CD4-positive, alpha-beta T cell (primary cell): ENCODE results near the gene LYPD6. TPM values are rescaled to one million over a fixed set of nuclear protein-coding genes. Genes with fewer than 3 reads are reported as not detected.
A peak's percentile ranks its signal among the peaks of the same experiment; 100 is the strongest.

Experiments
- ATAC-seq: fragments of 200-7000 bp; cut with Tn5 transposase; one replicate; pipeline ENCODE4 v1.10.0; 2022; ENCODE audit warnings: mild to moderate bottlenecking; ENCODE audit not compliant: poor library complexity
- CTCF ChIA-PET: fragments of 350-600 bp; sonication (Branson Sonifier 250); formaldehyde crosslinking; loops from one replicate; lab custom pipeline; 2021; ENCODE audit warnings: antibody characterized with exemption, inconsistent platforms; lab: Charles Lee
- POLR2A ChIA-PET: fragments of 350-600 bp; sonication (Branson Sonifier 250); formaldehyde crosslinking; loops from one replicate; lab custom pipeline; 2021; ENCODE audit warnings: antibody characterized with exemption, inconsistent platforms; lab: Charles Lee
- DNase-seq, 14 experiments: peaks; one replicate each; pipeline ENCODE4 v3.0.0-alpha.2; 2013 to 2020; ENCODE audit warnings: mixed read lengths in 2 of 14
- H3K27ac ChIP-seq, 2 donors: one replicate each; pipeline versions ENCODE4 v1.5.1 to v1.7.0; 2013; ENCODE audit warnings: low read length in 2 of 2, low read depth in 1 of 2, mild to moderate bottlenecking in 1 of 2
- H3K27me3 ChIP-seq, 2 experiments: 1 replicate in 1 of 2; 2 replicates in 1 of 2; pipeline versions ENCODE4 v1.6.1 to v1.7.0; 2013; ENCODE audit warnings: low read length in 2 of 2, control low read depth in 1 of 2, mild to moderate bottlenecking in 1 of 2, moderate library complexity in 1 of 2; ENCODE audit not compliant: insufficient read depth in 2 of 2, control insufficient read depth in 1 of 2
- H3K36me3 ChIP-seq: one replicate; pipeline ENCODE4 v1.6.1; 2013; ENCODE audit warnings: low read length, control low read depth; ENCODE audit not compliant: insufficient read depth
- H3K4me1 ChIP-seq: one replicate; pipeline ENCODE4 v1.6.1; 2013; ENCODE audit warnings: low read length, control low read depth; ENCODE audit not compliant: insufficient read depth
- H3K4me3 ChIP-seq: one replicate; pipeline ENCODE4 v1.5.1; 2013; ENCODE audit warnings: mild to moderate bottlenecking, low read length, moderate library complexity
- H3K9me3 ChIP-seq, 2 experiments: 1 replicate in 1 of 2; 2 replicates in 1 of 2; pipeline versions ENCODE4 v1.6.1 to v1.7.0; 2013; ENCODE audit warnings: low read length in 2 of 2, mild to moderate bottlenecking in 2 of 2, control low read depth in 1 of 2, moderate library complexity in 1 of 2; ENCODE audit not compliant: control insufficient read depth in 1 of 2, insufficient read depth in 1 of 2
- H3K27ac Mint-ChIP-seq: one replicate; pipeline ENCODE4 v1.8.0; 2020; ENCODE audit warnings: mixed read lengths
- H3K27me3 Mint-ChIP-seq: one replicate; pipeline ENCODE4 v1.8.0; 2021; ENCODE audit warnings: mixed read lengths
- H3K36me3 Mint-ChIP-seq: one replicate; pipeline ENCODE4 v1.8.0; 2021; ENCODE audit warnings: low read depth, mixed read lengths
- H3K4me1 Mint-ChIP-seq: one replicate; pipeline ENCODE4 v1.8.0; 2021; ENCODE audit warnings: low read depth, mixed read lengths
- H3K4me3 Mint-ChIP-seq: one replicate; pipeline ENCODE4 v1.8.0; 2020; ENCODE audit warnings: mild to moderate bottlenecking, mixed read lengths
- H3K9me3 Mint-ChIP-seq: one replicate; pipeline ENCODE4 v1.8.0; 2020; ENCODE audit warnings: mixed read lengths
- intact Hi-C, 2 experiments: fragments of 100-400 bp; cut with DNase I in 1 of 2; cut with micrococcal nuclease in 1 of 2; formaldehyde crosslinking; loops; one replicate each; pipeline versions ENCODE4 v1.15.1 to v1.9.0; 2023 to 2025; cut with DNase I, micrococcal nuclease
- total RNA-seq, 174 experiments: library from RNA in 2 of 174; stranded (reverse) in 2 of 174; gene quantifications; one replicate each; pipeline ENCODE4 v1.2.3 and lab custom pipeline; 2021 to 2026
- TF ChIP-seq, protein P1 (sequence below): fragments of 200-600 bp; IDR thresholded peaks from one replicate; pipeline ENCODE4 v1.8.0; 2022; ENCODE audit warnings: antibody characterized with exemption, mild to moderate bottlenecking

The LYPD6 gene
- total RNA-seq, 2 experiments from 2014 or later: not detected

DNA sequence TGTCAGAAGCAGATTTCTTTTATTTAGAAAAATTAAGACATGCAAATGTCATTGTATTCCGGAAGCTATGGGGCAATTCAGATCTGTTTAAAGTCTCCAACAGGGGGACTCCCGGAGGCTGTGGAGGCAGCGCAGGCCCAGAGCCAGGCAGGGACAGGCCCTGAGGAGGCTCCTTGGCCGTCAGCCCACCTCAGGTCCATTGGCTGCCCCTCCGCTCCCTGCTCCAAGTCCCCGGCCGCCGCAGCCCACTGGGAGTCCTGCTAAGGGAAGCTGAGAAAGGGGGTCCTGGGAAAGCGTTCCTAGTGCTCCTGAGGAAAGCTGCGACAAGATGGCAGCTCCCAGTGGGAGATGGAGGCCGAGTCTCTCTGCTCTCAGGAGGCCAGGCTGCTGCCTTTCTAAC is 20.0 kb upstream of the LYPD6 start:
- intact Hi-C loops: loop anchor here in 1 of 2 experiments (5.0 kb wide), 1 partner anchor 288 kb away; no protein-coding TSS in a partner anchor
- Mint-ChIP-seq H3K4me1 (peaks cover 5% of the 10 kb centered on the region), H3K27me3 (peaks cover 33% of the 10 kb centered on the region), H3K4me3 (no peak overlapping the region), H3K36me3 (no peaks in the 10 kb centered on the region), H3K9me3 (no peaks in the 10 kb centered on the region), H3K27ac (no peak overlapping the region)
- TF ChIP-seq, protein P1, sequence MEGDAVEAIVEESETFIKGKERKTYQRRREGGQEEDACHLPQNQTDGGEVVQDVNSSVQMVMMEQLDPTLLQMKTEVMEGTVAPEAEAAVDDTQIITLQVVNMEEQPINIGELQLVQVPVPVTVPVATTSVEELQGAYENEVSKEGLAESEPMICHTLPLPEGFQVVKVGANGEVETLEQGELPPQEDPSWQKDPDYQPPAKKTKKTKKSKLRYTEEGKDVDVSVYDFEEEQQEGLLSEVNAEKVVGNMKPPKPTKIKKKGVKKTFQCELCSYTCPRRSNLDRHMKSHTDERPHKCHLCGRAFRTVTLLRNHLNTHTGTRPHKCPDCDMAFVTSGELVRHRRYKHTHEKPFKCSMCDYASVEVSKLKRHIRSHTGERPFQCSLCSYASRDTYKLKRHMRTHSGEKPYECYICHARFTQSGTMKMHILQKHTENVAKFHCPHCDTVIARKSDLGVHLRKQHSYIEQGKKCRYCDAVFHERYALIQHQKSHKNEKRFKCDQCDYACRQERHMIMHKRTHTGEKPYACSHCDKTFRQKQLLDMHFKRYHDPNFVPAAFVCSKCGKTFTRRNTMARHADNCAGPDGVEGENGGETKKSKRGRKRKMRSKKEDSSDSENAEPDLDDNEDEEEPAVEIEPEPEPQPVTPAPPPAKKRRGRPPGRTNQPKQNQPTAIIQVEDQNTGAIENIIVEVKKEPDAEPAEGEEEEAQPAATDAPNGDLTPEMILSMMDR: no peak
- DNase-seq (no peak), ATAC-seq (no peak)
- Histone ChIP-seq H3K27ac (no peak overlapping the region), H3K4me1 (no peaks in the 10 kb centered on the region), H3K4me3 (no peak overlapping the region), H3K9me3 (peaks cover 0 to 5% of the 10 kb centered on the region in 2 experiments), H3K27me3 (peaks cover 0 to 6% of the 10 kb centered on the region in 2 experiments), H3K36me3 (no peaks in the 10 kb centered on the region)
- POLR2A ChIA-PET: no interaction called here
- CTCF ChIA-PET: no interaction called here

DNA sequence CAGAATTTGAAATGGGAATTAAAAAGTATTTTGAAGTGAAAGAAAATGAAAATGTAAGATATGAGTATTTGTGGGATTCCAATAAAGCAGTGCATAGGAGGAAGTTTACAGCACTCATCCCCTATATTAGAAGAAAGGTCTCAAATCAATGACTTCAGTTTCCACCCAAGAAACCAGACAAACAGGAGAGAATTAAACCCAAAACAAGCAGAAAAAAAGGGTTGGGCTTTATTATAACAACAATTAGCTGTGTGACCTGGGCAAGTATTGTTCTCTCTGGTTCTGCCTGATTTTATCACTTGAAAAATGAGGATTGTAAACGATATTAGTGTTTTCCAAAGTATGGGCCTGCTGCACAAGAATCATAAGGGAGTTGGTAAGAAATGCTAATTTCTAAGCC is 18.3 kb upstream of the LYPD6 start:
- Mint-ChIP-seq H3K36me3 (no peaks in the 10 kb centered on the region), H3K4me1 (peaks cover 5% of the 10 kb centered on the region), H3K27me3 (peaks cover 31% of the 10 kb centered on the region), H3K4me3 (no peak overlapping the region), H3K9me3 (no peaks in the 10 kb centered on the region), H3K27ac (no peak overlapping the region)
- DNase-seq (no peak), ATAC-seq (no peak)
- H3K36me3 ChIP-seq: no peaks in the 10 kb centered on the region
- TF ChIP-seq, protein P1: no peak
- intact Hi-C loops: loop anchor here in 1 of 2 experiments (5.0 kb wide), 1 partner anchor 290 kb away; no protein-coding TSS in a partner anchor
- H3K27me3 ChIP-seq: peaks cover 0 to 6% of the 10 kb centered on the region in 2 experiments
- H3K27ac ChIP-seq: no peak overlapping the region
- ChIA-PET POLR2A (no interaction called here), CTCF (no interaction called here)
- H3K9me3 ChIP-seq: peaks cover 0 to 5% of the 10 kb centered on the region in 2 experiments
- no peaks in the 10 kb centered on the region for H3K4me1 ChIP-seq
- H3K4me3 ChIP-seq: no peak overlapping the region

DNA sequence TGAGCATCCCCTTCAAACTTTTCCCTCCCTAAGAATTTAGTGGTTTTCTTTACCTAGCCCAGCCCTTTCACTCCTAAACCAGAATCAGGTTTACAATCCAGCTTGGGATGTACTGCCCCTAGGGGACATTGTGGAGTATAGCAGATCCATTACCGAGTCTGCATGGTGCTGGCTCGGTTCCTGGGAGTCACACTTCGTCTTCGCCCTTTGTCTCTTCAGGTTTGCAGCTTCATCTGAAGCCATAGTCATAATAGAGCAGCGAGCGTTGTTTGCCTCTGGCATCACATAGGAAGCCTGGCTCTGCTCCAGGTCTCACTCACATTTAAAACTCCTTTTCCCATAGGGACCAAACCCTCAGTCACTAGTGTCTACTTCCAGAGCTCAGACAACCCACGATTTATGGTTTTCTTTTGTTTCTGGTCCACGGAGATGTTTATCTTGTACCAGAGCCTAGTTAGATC is 16.8 kb upstream of the LYPD6 start:
- ATAC-seq (no peak), DNase-seq (peak in 3 of 14 experiments; percentile 6 to 17 (median 10))
- Mint-ChIP-seq H3K4me1 (peaks cover 5% of the 10 kb centered on the region), H3K36me3 (no peaks in the 10 kb centered on the region), H3K9me3 (no peaks in the 10 kb centered on the region), H3K4me3 (no peak overlapping the region), H3K27me3 (peaks cover 31% of the 10 kb centered on the region), H3K27ac (no peak overlapping the region)
- Histone ChIP-seq H3K9me3 (peaks cover 0 to 5% of the 10 kb centered on the region in 2 experiments), H3K4me3 (no peak overlapping the region), H3K4me1 (no peaks in the 10 kb centered on the region), H3K27me3 (peaks cover 0 to 6% of the 10 kb centered on the region in 2 experiments), H3K27ac (no peak overlapping the region), H3K36me3 (no peaks in the 10 kb centered on the region)
- ChIA-PET CTCF (interaction anchor here (0.6 to 1.3 kb wide), 2 partner anchors 11 to 21 kb away, joined by 4 to 5 read pairs; no protein-coding TSS in a partner anchor), POLR2A (no interaction called here)
- TF ChIP-seq, protein P1: peak; percentile 56
- intact Hi-C loops: loop anchor here in 1 of 2 experiments (5.0 kb wide), 1 partner anchor 291 kb away; no protein-coding TSS in a partner anchor
